WTC11 (cell line): ENCODE measurements around the gene SLC7A4. TPM values are rescaled to one million over a fixed set of nuclear protein-coding genes. Genes with fewer than 3 reads are reported as not detected.

Experiments used
- ATAC-seq: fragments of 200-7000 bp; cut with Tn5 transposase; 2 replicates; pipeline ENCODE4 v1.10.0; 2021; ENCODE audit warnings: mild to moderate bottlenecking, moderate library complexity
- CTCF ChIA-PET: fragments of 300-600 bp; sonication (Branson Sonifier 250); formaldehyde crosslinking; loops from one replicate; lab custom pipeline; 2021; ENCODE audit warnings: antibody characterized with exemption; lab: Charles Lee
- POLR2A ChIA-PET: fragments of 350-600 bp; sonication (Branson Sonifier 250); formaldehyde crosslinking; loops from one replicate; lab custom pipeline; 2021; ENCODE audit warnings: antibody characterized with exemption; lab: Charles Lee
- DNase-seq: peaks from one replicate; pipeline ENCODE4 v3.0.0; 2021; ENCODE audit warnings: low spot score
- H3K27ac Mint-ChIP-seq: 2 replicates; pipeline ENCODE4 v1.8.0; 2021; ENCODE audit warnings: mixed read lengths
- H3K27me3 Mint-ChIP-seq: 2 replicates; pipeline ENCODE4 v1.8.0; 2021; ENCODE audit warnings: low read depth, mild to moderate bottlenecking, moderate library complexity, mixed read lengths
- H3K36me3 Mint-ChIP-seq: 2 replicates; pipeline ENCODE4 v1.8.0; 2021; ENCODE audit warnings: mixed read lengths
- H3K4me1 Mint-ChIP-seq: 2 replicates; pipeline ENCODE4 v1.8.0; 2022; ENCODE audit warnings: mixed read lengths
- H3K4me3 Mint-ChIP-seq: 2 replicates; pipeline ENCODE4 v1.8.0; 2021; ENCODE audit warnings: mild to moderate bottlenecking, moderate library complexity, mixed read lengths
- H3K9me3 Mint-ChIP-seq: 2 replicates; pipeline ENCODE4 v1.8.0; 2021; ENCODE audit warnings: mixed read lengths
- ATF1 ChIP-seq: sonication (generic); formaldehyde crosslinking; IDR thresholded peaks from 2 replicates; pipeline ENCODE4 v1.8.1; 2023; ENCODE audit warnings: mild to moderate bottlenecking, moderate library complexity, missing genetic modification reagents
- ERG ChIP-seq: fragments of 250-450 bp; sonication (Bioruptor Pico); IDR thresholded peaks from 2 replicates; pipeline ENCODE4 v1.8.0; 2021; ENCODE audit warnings: mild to moderate bottlenecking
- ESRRA ChIP-seq: sonication (generic); formaldehyde crosslinking; IDR thresholded peaks from 2 replicates; pipeline ENCODE4 v1.8.1; 2022; ENCODE audit warnings: mild to moderate bottlenecking, missing genetic modification reagents, borderline replicate concordance
- ETV6 ChIP-seq: sonication (generic); formaldehyde crosslinking; IDR thresholded peaks from 2 replicates; pipeline ENCODE4 v1.8.1; 2022; ENCODE audit warnings: mild to moderate bottlenecking, missing genetic modification reagents
- FOXP1 ChIP-seq: sonication (generic); formaldehyde crosslinking; IDR thresholded peaks from 2 replicates; pipeline ENCODE4 v1.8.0; 2022; ENCODE audit warnings: missing genetic modification reagents, mild to moderate bottlenecking, moderate library complexity, borderline replicate concordance
- GABPB1 ChIP-seq: sonication (generic); formaldehyde crosslinking; IDR thresholded peaks from 2 replicates; pipeline ENCODE4 v1.8.1; 2023; ENCODE audit warnings: mild to moderate bottlenecking, missing genetic modification reagents
- HMGXB4 ChIP-seq: sonication (generic); formaldehyde crosslinking; IDR thresholded peaks from 2 replicates; pipeline ENCODE4 v1.8.1; 2023; ENCODE audit warnings: mild to moderate bottlenecking, moderate library complexity, missing genetic modification reagents
- JUN ChIP-seq: sonication (generic); formaldehyde crosslinking; IDR thresholded peaks from 2 replicates; pipeline ENCODE4 v1.8.0; 2023; ENCODE audit warnings: mild to moderate bottlenecking, missing genetic modification reagents
- MXD4 ChIP-seq: fragments of 250-450 bp; sonication (Bioruptor Pico); IDR thresholded peaks from 2 replicates; pipeline ENCODE4 v1.8.0; 2021; ENCODE audit warnings: mild to moderate bottlenecking, moderate library complexity, borderline replicate concordance
- NFATC4 ChIP-seq: fragments of 250-450 bp; sonication (Bioruptor Pico); IDR thresholded peaks from 2 replicates; pipeline ENCODE4 v1.9.0; 2021; ENCODE audit warnings: mild to moderate bottlenecking
- NFE2L1 ChIP-seq: sonication (generic); formaldehyde crosslinking; IDR thresholded peaks from 2 replicates; pipeline ENCODE4 v1.8.1; 2023; ENCODE audit warnings: missing genetic modification reagents
- OVOL2 ChIP-seq: fragments of 250-450 bp; sonication (Bioruptor Pico); IDR thresholded peaks from 2 replicates; pipeline ENCODE4 v1.9.0; 2021; ENCODE audit warnings: mild to moderate bottlenecking, borderline replicate concordance
- RELA ChIP-seq: sonication (generic); formaldehyde crosslinking; IDR thresholded peaks from 2 replicates; pipeline ENCODE4 v1.8.1; 2022; ENCODE audit warnings: missing genetic modification reagents, mild to moderate bottlenecking, borderline replicate concordance
- USF1 ChIP-seq: sonication (generic); formaldehyde crosslinking; IDR thresholded peaks from 2 replicates; pipeline ENCODE4 v1.8.0; 2022; ENCODE audit warnings: mild to moderate bottlenecking, missing genetic modification reagents
- ZNF121 ChIP-seq: sonication (generic); formaldehyde crosslinking; IDR thresholded peaks from 2 replicates; pipeline ENCODE4 v1.8.0; 2023; ENCODE audit warnings: missing genetic modification reagents
- ZNF219 ChIP-seq: sonication (generic); formaldehyde crosslinking; IDR thresholded peaks from 2 replicates; pipeline ENCODE4 v1.8.0; 2023; ENCODE audit warnings: missing genetic modification reagents, mild to moderate bottlenecking, borderline replicate concordance
- ZNF263 ChIP-seq: sonication (generic); formaldehyde crosslinking; IDR thresholded peaks from 2 replicates; pipeline ENCODE4 v1.8.1; 2022; ENCODE audit warnings: low read depth, mild to moderate bottlenecking, moderate library complexity, missing genetic modification reagents
- ZNF317 ChIP-seq: sonication (generic); formaldehyde crosslinking; IDR thresholded peaks from 2 replicates; pipeline ENCODE4 v1.8.1; 2023; ENCODE audit warnings: low read depth, mild to moderate bottlenecking, moderate library complexity, missing genetic modification reagents, borderline replicate concordance
- ZNF416 ChIP-seq: fragments of 250-450 bp; sonication (Bioruptor Pico); IDR thresholded peaks from 2 replicates; pipeline ENCODE4 v1.9.0; 2021; ENCODE audit warnings: mild to moderate bottlenecking, inconsistent platforms
- ZNF532 ChIP-seq: fragments of 250-450 bp; sonication (Bioruptor Pico); IDR thresholded peaks from 2 replicates; pipeline ENCODE4 v1.9.0; 2021; ENCODE audit warnings: mild to moderate bottlenecking, borderline replicate concordance
- ZNF671 ChIP-seq: fragments of 250-450 bp; sonication (Bioruptor Pico); IDR thresholded peaks from 2 replicates; pipeline ENCODE4 v1.8.0; 2021; ENCODE audit warnings: mild to moderate bottlenecking
- total RNA-seq: library from RNA; stranded (reverse); gene quantifications from 3 replicates; pipeline ENCODE4 v1.2.3, GENCODE V29; 2021

SLC7A4 gene
- total RNA-seq, 1 experiment from 2014 or later, result 0.37 TPM

- H3K27ac Mint-ChIP-seq, result no peak overlapping the region
Measured at GRCh38 chr22:21077884-21078508, 45.6 kb upstream of the SLC7A4 start.

GRCh38 chr22:21076912-21077625 lies 44.7 kb upstream of the SLC7A4 start:
- Mint-ChIP-seq H3K27ac (no peak overlapping the region), H3K36me3 (no peaks in the 10 kb centered on the region), H3K27me3 (no peaks in the 10 kb centered on the region), H3K4me3 (no peak overlapping the region), H3K9me3 (peaks cover 10% of the 10 kb centered on the region), H3K4me1 (no peaks in the 10 kb centered on the region)
- TF ChIP-seq ZNF263 (no peak), NFE2L1 (CRISPR knock-in tag) (no peak), OVOL2 (CRISPR knock-in tag) (no peak), ZNF671 (no peak), MXD4 (CRISPR knock-in tag) (no peak), NFATC4 (CRISPR knock-in tag) (no peak), FOXP1 (CRISPR knock-in tag) (no peak), USF1 (CRISPR knock-in tag) (no peak), ZNF317 (CRISPR knock-in tag) (no peak), RELA (CRISPR knock-in tag) (no peak), ZNF121 (CRISPR knock-in tag) (no peak)
- ChIA-PET POLR2A (no interaction called here), CTCF (interaction anchor here (0.5 to 2.5 kb wide), 4 partner anchors 26 to 121 kb away, joined by 3 to 6 read pairs (median 4); no protein-coding TSS in a partner anchor)
- ATAC-seq (no peak), DNase-seq (no peak)

More at GRCh38 chr22:21077884-21078508, 45.6 kb upstream of the SLC7A4 start:
- Mint-ChIP-seq H3K4me1 (no peaks in the 10 kb centered on the region), H3K4me3 (no peak overlapping the region), H3K9me3 (peaks cover 4% of the 10 kb centered on the region), H3K36me3 (no peaks in the 10 kb centered on the region), H3K27me3 (no peaks in the 10 kb centered on the region)
- ATAC-seq, result no peak; the same call in 1 of the 2 replicates
- TF ChIP-seq ETV6 (CRISPR knock-in tag), result no peak
- TF ChIP-seq ERG (CRISPR knock-in tag), result no peak
- ChIA-PET CTCF (interaction anchor here (1.6 kb wide), 2 partner anchors 25 to 26 kb away, joined by 6 to 7 read pairs; no protein-coding TSS in a partner anchor), POLR2A (no interaction called here)
- DNase-seq, result no peak

- ATAC-seq (no peak), DNase-seq (no peak)
- POLR2A ChIA-PET, result no interaction called here
- TF ChIP-seq HMGXB4, result no peak
- no peak for TF ChIP-seq ZNF219 (CRISPR knock-in tag)
- no peak for TF ChIP-seq NFE2L1 (CRISPR knock-in tag)
- no peak for TF ChIP-seq GABPB1
- no peak for TF ChIP-seq NFATC4 (CRISPR knock-in tag)
- TF ChIP-seq ATF1, result no peak
- no peak for TF ChIP-seq OVOL2 (CRISPR knock-in tag)
- TF ChIP-seq ZNF532 (CRISPR knock-in tag), result no peak
- TF ChIP-seq ESRRA, result no peak
- TF ChIP-seq JUN, result no peak
- TF ChIP-seq ZNF416 (CRISPR knock-in tag), result no peak
Measured at GRCh38 chr22:21075516-21076138, 43.3 kb upstream of the SLC7A4 start.

More at GRCh38 chr22:21075516-21076138, 43.3 kb upstream of the SLC7A4 start:
- Mint-ChIP-seq H3K27me3 (no peaks in the 10 kb centered on the region), H3K9me3 (peaks cover 18% of the 10 kb centered on the region), H3K4me3 (no peak overlapping the region), H3K27ac (no peak overlapping the region), H3K36me3 (no peaks in the 10 kb centered on the region), H3K4me1 (no peaks in the 10 kb centered on the region)
- CTCF ChIA-PET, result interaction anchor here (1.1 to 2.5 kb wide), 2 partner anchors 28 to 55 kb away, joined by 5 to 6 read pairs; no protein-coding TSS in a partner anchor
